Cerebellar nuclear complex (tissue), 1 donor: Measurements from ENCODE around the gene NTRK2.
A peak's percentile ranks its signal among the peaks of the same experiment; 100 is the strongest.

ENCODE experiments used
- DNase-seq, 2 experiments: peaks; one replicate each; lab custom pipeline; 2025; lab: John Stamatoyannopoulos, UW

NTRK2 gene

DNA sequence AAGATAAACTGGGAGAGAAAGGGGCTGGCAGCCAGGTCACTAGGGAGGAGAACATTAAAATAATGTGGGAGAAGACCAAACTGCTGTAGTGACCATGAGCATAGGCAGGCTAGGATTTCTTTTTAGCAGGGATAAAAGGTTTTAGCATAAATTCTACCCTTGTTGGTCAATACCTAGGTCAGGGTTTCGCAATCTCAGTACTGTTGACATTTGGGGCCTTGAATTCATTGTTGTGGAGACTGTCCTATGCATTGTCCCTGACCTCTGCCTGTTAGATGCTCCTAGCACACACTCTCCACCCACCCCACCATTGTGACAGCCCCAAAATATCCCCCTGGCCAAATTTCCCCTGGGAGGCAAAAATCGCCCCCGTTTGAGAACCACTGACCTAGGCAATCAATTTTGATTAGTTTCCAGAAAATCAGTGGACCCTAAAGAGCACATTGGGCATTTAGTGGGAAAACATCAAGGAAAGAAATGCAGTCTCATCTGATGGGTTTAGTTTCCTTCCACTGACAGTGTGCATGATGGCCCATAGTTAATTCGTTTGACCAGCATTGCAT lies 181.4 kb downstream of the NTRK2 start:
- no peak for DNase-seq

DNA sequence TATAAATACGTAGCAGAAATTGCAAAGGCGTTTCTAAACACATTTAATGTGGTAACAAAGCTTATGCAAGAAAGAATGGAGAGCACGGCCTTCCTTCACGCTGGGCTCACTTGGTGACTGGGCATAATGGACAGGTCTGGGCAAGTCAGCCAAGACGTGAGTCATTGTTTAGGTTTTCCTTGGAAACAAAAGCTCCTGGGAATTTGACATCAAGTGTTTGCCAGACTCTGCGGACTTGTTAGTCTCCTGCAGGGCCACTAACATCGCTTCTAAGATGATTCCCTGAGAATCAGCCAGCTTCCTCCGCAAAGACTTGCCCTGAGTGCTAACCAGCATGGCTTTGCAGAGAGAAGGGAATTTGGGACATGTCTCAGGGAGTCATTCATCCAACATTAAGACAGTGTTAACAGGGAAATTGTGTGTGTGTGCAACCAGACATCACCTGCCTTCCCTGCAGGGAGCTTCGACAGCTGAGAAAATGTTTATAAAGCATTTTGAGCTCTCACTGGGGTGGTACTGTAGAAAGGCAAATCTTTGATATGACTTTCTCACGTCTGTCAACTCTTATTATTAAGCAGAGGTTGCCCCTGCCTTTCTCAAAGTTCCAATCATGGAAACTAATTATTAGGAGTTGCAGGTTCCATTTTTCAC lies 182.5 kb downstream of the NTRK2 start:
- DNase-seq = peak in 1 of 2 experiments; percentile 34

GRCh38 chr9:84852617-84853301 lies 183.2 kb downstream of the NTRK2 start:
- no peak for DNase-seq

GRCh38 chr9:84856181-84856632 lies 186.7 kb downstream of the NTRK2 start:
- DNase-seq = no peak

DNA sequence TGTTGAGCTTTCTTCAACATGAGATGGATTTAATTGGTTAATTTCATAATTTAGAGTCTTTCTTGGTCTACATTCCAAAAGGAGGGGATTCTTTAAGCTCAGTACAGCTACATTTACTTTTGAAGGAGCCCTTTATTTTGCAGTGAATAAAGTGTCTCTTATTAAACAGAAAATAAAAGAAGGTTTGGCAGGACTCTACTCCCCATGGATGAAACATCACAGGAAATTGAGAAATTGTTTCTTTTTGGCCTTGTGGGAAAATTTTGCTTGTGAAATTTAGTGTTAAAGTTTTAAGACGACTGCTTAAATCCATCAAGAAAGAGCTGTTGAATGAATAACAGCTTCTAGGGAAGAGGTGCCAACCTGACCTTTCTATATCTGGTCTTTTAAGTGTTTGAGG lies 187.7 kb downstream of the NTRK2 start:
- no peak for DNase-seq

GRCh38 chr9:84858364-84858763 lies 188.8 kb downstream of the NTRK2 start:
- DNase-seq = no peak

GRCh38 chr9:84860249-84861115 lies 191.0 kb downstream of the NTRK2 start:
- DNase-seq = no peak

GRCh38 chr9:84861455-84861854 lies 191.9 kb downstream of the NTRK2 start:
- no peak for DNase-seq

DNA sequence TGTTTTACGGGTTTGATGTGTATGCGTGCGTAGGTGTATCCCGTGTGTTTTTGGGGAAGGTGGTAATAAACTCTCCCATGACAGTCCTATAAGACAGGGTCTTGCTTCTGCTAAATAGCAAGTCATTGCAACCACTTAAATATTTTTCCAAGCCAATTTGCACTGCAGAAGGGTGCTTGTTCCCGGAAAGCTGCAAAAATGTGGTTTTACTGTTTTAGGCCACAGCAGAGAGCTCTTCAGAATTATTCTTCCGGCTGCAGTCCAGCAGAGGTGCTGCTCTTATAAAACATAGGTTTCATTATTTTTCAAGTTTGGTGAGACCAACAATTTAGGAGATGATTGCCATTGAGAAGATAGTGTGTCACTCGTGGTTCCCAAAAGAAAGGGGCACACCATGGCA lies 192.8 kb downstream of the NTRK2 start:
- no peak for DNase-seq

DNA sequence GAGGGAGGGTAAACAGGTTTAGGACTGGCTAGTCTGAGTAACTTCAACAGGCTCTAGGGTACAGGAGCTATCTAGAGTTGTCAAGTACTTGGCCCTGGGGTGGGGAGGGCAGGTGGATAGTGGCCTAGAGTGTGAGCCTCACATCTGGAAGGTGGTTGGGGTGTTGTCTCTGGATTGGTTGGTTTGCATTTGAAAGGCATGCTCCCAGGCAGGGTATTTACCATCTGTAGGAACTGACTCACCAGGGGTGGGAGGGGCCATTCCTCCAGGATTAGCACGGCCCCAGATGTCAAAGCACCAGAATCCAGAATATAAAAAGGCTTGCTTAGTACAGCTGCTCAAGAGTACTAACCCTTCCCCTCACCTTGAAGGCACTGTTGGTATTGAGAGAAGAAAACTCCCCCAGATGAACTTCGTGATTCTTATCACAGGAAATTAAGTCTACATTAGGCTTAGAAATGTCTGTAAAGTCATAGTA lies 193.3 kb downstream of the NTRK2 start:
- no peak for DNase-seq

GRCh38 chr9:84863372-84863771 lies 193.8 kb downstream of the NTRK2 start:
- DNase-seq = no peak

DNA sequence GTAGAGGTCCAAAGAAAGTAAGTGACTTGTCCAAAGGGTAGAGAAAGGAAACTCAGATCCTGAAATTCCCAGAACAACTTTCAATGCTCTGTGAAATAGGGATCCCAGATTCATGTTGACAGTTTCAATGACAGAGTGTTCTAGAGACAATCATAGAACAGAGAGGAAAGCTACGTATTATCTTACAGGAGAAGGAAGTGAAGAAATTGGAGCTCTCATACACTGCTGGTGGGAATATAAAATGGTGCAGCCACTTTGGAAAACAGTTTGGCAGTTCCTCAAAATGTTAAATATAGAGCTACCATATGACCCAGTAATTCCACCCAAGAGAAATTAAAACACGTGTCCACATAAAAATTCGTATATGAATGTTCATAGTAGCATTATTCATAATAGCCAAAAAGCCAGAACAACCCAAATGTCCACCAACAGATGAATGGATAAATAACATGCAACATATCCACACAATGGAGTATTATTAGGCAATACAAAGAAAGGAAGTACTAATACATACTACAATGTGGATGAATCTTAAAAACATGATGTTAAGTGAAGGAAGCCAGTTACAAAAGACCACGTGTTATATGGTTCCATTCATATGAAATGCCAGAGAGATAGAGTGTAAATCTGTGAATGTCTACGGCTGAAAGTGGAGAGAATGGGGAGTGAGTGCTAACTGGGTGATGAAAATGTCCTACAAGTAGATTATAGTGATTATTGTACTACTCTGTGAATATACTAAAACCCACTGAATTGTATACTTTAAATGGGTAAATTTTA lies 197.1 kb downstream of the NTRK2 start:
- DNase-seq = no peak

DNA sequence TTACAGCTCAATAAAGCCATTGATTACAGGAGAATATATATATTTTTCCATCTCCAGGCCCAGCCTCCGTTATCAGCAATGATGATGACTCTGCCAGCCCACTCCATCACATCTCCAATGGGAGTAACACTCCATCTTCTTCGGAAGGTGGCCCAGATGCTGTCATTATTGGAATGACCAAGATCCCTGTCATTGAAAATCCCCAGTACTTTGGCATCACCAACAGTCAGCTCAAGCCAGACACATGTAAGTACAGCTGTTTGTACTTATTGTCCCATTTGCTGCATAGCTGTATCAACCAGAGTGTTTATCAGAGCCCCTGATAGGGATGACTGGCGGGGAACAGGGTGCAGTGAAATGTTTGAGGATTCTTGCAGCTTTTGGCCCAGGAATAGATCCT lies 197.7 kb downstream of the NTRK2 start:
- no peak for DNase-seq

GRCh38 chr9:84869091-84869490 lies 199.6 kb downstream of the NTRK2 start:
- DNase-seq = peak in 1 of 2 experiments; percentile 47

DNA sequence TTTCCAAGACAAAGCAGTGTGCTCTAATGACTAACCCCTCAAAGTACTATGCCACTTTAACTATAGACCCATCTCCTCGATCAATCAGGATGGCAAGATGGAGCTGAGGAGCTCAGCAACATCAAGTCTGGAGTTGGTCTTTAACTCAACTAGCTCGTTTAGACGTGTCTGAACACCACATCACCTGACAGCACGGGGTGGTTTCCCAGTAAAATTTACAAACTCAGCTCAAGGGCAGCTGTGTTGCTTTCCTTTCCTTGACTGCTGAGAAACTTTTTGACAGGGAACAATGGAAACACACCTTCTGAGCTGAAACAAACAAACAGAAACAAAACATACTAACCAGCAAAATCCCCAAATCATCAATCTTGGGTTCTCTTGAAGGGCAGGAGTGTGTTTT lies 202.5 kb downstream of the NTRK2 start:
- DNase-seq = no peak

GRCh38 chr9:84874022-84874421 lies 204.5 kb downstream of the NTRK2 start:
- no peak for DNase-seq

GRCh38 chr9:84874596-84874995 lies 205.1 kb downstream of the NTRK2 start:
- no peak for DNase-seq

DNA sequence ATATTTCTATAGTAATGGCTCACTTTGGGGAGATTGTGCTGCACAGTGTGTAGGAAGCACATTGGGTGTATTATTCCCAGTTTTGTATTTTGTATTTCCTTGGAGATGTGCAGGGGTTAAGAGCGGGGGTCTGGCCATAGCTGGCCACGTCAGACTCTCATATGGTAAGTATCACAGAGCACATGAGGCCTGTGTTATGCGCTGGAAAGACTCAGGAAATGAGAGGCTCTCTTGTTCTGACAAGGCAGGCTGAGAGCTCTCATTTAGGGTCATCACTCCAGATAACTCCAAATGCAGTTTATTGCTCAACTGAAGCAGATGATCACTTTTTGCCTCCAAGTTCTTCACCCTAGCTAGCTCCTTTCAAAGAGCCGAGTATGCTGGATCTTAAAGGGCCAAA lies 205.7 kb downstream of the NTRK2 start:
- no peak for DNase-seq

DNA sequence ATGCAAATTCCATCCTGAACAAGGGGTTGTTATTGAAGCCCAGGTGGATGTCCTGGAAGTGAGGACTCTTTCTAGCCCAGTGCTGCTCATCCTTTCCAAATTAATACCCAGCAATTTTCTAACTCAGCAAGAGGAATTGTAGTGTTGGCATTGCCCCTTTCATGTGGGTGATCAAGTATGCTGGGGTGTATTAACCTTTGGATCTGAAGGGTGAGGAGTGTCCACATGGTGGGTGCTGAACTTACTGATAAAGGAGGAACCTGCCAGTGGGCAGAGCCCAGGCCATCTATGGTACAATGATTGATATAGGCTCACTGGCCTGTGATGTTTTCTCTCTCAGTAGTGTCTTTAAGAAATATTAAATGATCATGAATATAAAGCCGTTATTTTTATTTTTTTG lies 210.1 kb downstream of the NTRK2 start:
- DNase-seq = no peak

GRCh38 chr9:84880835-84881234 lies 211.3 kb downstream of the NTRK2 start:
- no peak for DNase-seq

DNA sequence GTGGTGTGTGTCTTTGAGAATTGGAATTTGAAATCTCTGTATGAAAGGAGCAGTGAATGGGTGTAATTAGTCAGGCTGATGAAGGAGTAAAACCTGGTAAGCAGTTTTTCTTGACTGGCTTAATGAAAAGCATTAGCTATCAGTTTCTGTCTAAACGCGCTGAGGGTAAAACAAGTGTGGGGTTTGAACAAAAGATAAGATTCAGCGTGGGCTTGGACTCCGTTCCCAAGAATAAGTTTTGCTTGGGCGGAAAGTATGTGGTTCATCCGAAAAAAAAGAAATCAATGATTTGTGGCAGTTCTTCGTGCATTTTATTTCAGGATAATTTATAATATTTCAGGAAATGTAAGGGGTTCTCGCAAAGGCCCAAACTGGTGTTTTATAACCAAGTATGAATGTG lies 217.3 kb downstream of the NTRK2 start:
- no peak for DNase-seq

GRCh38 chr9:84891924-84892323 lies 222.4 kb downstream of the NTRK2 start:
- DNase-seq = no peak
